K562 (cell line): Measurements from ENCODE around the gene GNAL. TPM values are rescaled to one million over a fixed set of nuclear protein-coding genes. Genes with fewer than 3 reads are reported as not detected.

Source experiments
- ATAC-seq: fragments of 200-7000 bp; cut with Tn5 transposase; 3 replicates; pipeline ENCODE4 v1.9.1; 2020; ENCODE audit warnings: moderate library complexity
- BruUV-seq: library from RNA; stranded (reverse); fragments of 400-500 nt; replicated peaks from 2 replicates; lab custom pipeline; 2021; lab: Mats Ljungman, UMichigan
- CTCF ChIA-PET: fragments of 300-600 bp; formaldehyde crosslinking; extraction: SDS; loops from one replicate; lab custom pipeline; 2021; ENCODE audit warnings: low intra/inter-chr PET ratio; lab: Yijun Ruan, JAX
- POLR2A ChIA-PET: fragments of 300-600, 350-650 bp; sonication (Branson Sonifier 250); formaldehyde crosslinking; extraction: SDS; loops from one replicate; lab custom pipeline; 2021; ENCODE audit warnings: antibody characterized with exemption, inconsistent platforms; lab: Yijun Ruan, JAX
- DNase-seq, 4 experiments: peaks; one replicate each; pipeline versions ENCODE4 v3.0.0 to v3.0.0-alpha.2; 2011 to 2018; ENCODE audit warnings: low spot score in 3 of 4, mixed read lengths in 3 of 4; ENCODE audit errors: extremely low read depth in 1 of 4
- FAIRE-seq: peaks from 2 replicates; lab custom pipeline; 2011; peaks lifted over from hg19 to GRCh38; lab: Jason Lieb, UNC
- H2AFZ ChIP-seq: 2 replicates; pipeline ENCODE4 v1.6.0; 2011; ENCODE audit warnings: low read depth, low read length, control low read depth, inconsistent platforms
- H3K27ac ChIP-seq: fragments of 200-600 bp; 3 replicates; pipeline ENCODE4 v1.8.0; 2011; ENCODE audit warnings: low read depth, mild to moderate bottlenecking, control low read depth, inconsistent platforms, low read length, moderate library complexity, mixed read lengths; ENCODE audit errors: extremely low read depth
- H3K27me3 ChIP-seq, 2 experiments: fragments of 300-600 bp in 1 of 2; 2 replicates in 1 of 2; 3 replicates in 1 of 2; pipeline versions ENCODE4 v1.6.0 to v1.8.0; 2011; ENCODE audit warnings: inconsistent platforms in 2 of 2, low read length in 2 of 2, mild to moderate bottlenecking in 1 of 2, mixed read lengths in 1 of 2, moderate library complexity in 1 of 2; ENCODE audit not compliant: control insufficient read depth in 2 of 2, insufficient read depth in 2 of 2
- H3K36me3 ChIP-seq: fragments of 300-600 bp; 3 replicates; pipeline ENCODE4 v1.8.0; 2011; ENCODE audit warnings: mild to moderate bottlenecking, low read length, inconsistent platforms; ENCODE audit not compliant: control insufficient read depth, insufficient read depth
- H3K4me1 ChIP-seq, 2 experiments: fragments of 200-600 bp in 1 of 2; replicated peaks in 1 of 2; 2 replicates in 1 of 2; 3 replicates in 1 of 2; pipeline versions ENCODE4 v1.5.1 to v1.8.0; 2011; ENCODE audit warnings: inconsistent platforms in 2 of 2, low read length in 2 of 2, mild to moderate bottlenecking in 1 of 2, mixed read lengths in 1 of 2, moderate library complexity in 1 of 2; ENCODE audit not compliant: control insufficient read depth in 2 of 2, insufficient read depth in 2 of 2
- H3K4me2 ChIP-seq: 2 replicates; pipeline ENCODE4 v1.6.1; 2011; ENCODE audit warnings: low read length, control low read depth, inconsistent platforms, mixed read lengths; ENCODE audit not compliant: insufficient read depth
- H3K4me3 ChIP-seq: fragments of 200-600 bp; sonication (generic), shearing (Covaris generic); 2 replicates; pipeline ENCODE4 v1.5.1; 2016; ENCODE audit warnings: control low read depth, inconsistent platforms
- H3K79me2 ChIP-seq: fragments of 200-600 bp; 3 replicates; pipeline ENCODE4 v1.8.0; 2011; ENCODE audit warnings: low read length, inconsistent platforms; ENCODE audit not compliant: control insufficient read depth, insufficient read depth
- H3K9ac ChIP-seq, 2 experiments: 2 replicates each; pipeline versions ENCODE4 v1.6.0 to v1.6.1; 2011; ENCODE audit warnings: low read depth in 2 of 2, low read length in 2 of 2, control low read depth in 1 of 2, inconsistent platforms in 1 of 2, mild to moderate bottlenecking in 1 of 2, mixed read lengths in 1 of 2; ENCODE audit not compliant: insufficient read depth in 1 of 2
- H3K9me1 ChIP-seq: one replicate; pipeline ENCODE4 v1.6.0; 2011; ENCODE audit warnings: inconsistent platforms, mild to moderate bottlenecking, low read length, moderate library complexity; ENCODE audit not compliant: control insufficient read depth, insufficient read depth
- H3K9me3 ChIP-seq: replicated peaks from 2 replicates; pipeline ENCODE4 v1.5.1; 2011; ENCODE audit warnings: low read depth, low read length, inconsistent platforms; ENCODE audit not compliant: control insufficient read depth, insufficient read depth
- H4K20me1 ChIP-seq: replicated peaks from 2 replicates; pipeline ENCODE4 v1.6.1; 2011; ENCODE audit warnings: low read length, inconsistent platforms, mixed read lengths; ENCODE audit not compliant: control insufficient read depth, insufficient read depth
- ATF4 ChIP-seq: fragments of 450-650 bp; formaldehyde crosslinking; IDR thresholded peaks from 2 replicates; pipeline ENCODE4 v1.4.0; 2022; ENCODE audit warnings: mild to moderate bottlenecking, moderate library complexity
- BMI1 ChIP-seq: fragments of 150-350 bp; IDR thresholded peaks from 2 replicates; pipeline ENCODE4 v1.6.1; 2014; ENCODE audit warnings: low read length
- BRD4 ChIP-seq: fragments of 200-600 bp; sonication (generic); IDR thresholded peaks from 2 replicates; pipeline ENCODE4 v1.6.1; 2017; ENCODE audit warnings: inconsistent platforms
- DIDO1 ChIP-seq: fragments of 450-650 bp; IDR thresholded peaks from 2 replicates; pipeline ENCODE4 v1.6.1; 2016; ENCODE audit warnings: low read depth, missing biosample characterization, missing genetic modification characterization
- EP400 ChIP-seq: fragments of 450-650 bp; IDR thresholded peaks from 2 replicates; pipeline ENCODE4 v1.6.1; 2017; ENCODE audit warnings: antibody characterized with exemption, mild to moderate bottlenecking, moderate library complexity
- ETV6 ChIP-seq, 3 experiments: fragments of 150-350 bp in 1 of 3; sonication (generic) in 1 of 3; formaldehyde crosslinking in 1 of 3; IDR thresholded peaks; 2 replicates each; pipeline versions ENCODE4 v1.6.1 to v1.8.0; 2014 to 2022; ENCODE audit warnings: borderline replicate concordance in 2 of 3, low read depth in 2 of 3, antibody characterized with exemption in 1 of 3, low read length in 1 of 3, mild to moderate bottlenecking in 1 of 3, missing genetic modification reagents in 1 of 3
- EWSR1 ChIP-seq: fragments of 450-650 bp; IDR thresholded peaks from 2 replicates; pipeline ENCODE4 v1.6.1; 2018; ENCODE audit warnings: borderline replicate concordance, mild to moderate bottlenecking, low read depth, moderate library complexity; ENCODE audit not compliant: partially characterized antibody
- FOXK2 ChIP-seq, 2 experiments: fragments of 450-650 bp; IDR thresholded peaks in 1 of 2; conservative IDR thresholded peaks in 1 of 2; 2 replicates each; pipeline ENCODE4 v1.6.1; 2016; ENCODE audit warnings: low read depth in 2 of 2, mild to moderate bottlenecking in 1 of 2
- HCFC1 ChIP-seq: IDR thresholded peaks from 2 replicates; pipeline ENCODE4 v1.6.1; 2012; ENCODE audit warnings: low read depth, low read length, improper control_type of control experiment
- HDAC3 ChIP-seq: fragments of 450-650 bp; IDR thresholded peaks from 2 replicates; pipeline ENCODE4 v1.6.1; 2018; ENCODE audit warnings: borderline replicate concordance, mild to moderate bottlenecking, moderate library complexity; ENCODE audit not compliant: partially characterized antibody
- NCOA4 ChIP-seq: fragments of 450-650 bp; IDR thresholded peaks from 2 replicates; pipeline ENCODE4 v1.6.1; 2018; ENCODE audit warnings: mild to moderate bottlenecking; ENCODE audit not compliant: partially characterized antibody
- OTX1 ChIP-seq: fragments of 450-650 bp; formaldehyde crosslinking; IDR thresholded peaks from 2 replicates; pipeline ENCODE4 v1.4.0; 2022; ENCODE audit warnings: mild to moderate bottlenecking
- RBM17 ChIP-seq: fragments of 200-400 bp; formaldehyde crosslinking; IDR thresholded peaks from 2 replicates; pipeline ENCODE4 v1.6.1; 2017; ENCODE audit warnings: low read depth, mild to moderate bottlenecking, low read length, borderline replicate concordance
- TBL1XR1 ChIP-seq, 2 experiments: IDR thresholded peaks; 2 replicates each; pipeline ENCODE4 v1.6.1; 2012; ENCODE audit warnings: improper control_type of control experiment in 2 of 2, low read length in 2 of 2, mild to moderate bottlenecking in 1 of 2
- ZKSCAN8 ChIP-seq: fragments of 200-800 bp; sonication (Bioruptor generic); IDR thresholded peaks from 2 replicates; pipeline ENCODE4 v1.6.1; 2016; ENCODE audit warnings: missing genetic modification characterization, missing compliant biosample characterization
- ZNF511 ChIP-seq: sonication (generic); formaldehyde crosslinking; IDR thresholded peaks from 2 replicates; pipeline ENCODE4 v1.8.0; 2022; ENCODE audit warnings: mild to moderate bottlenecking, missing genetic modification reagents
- ZNF699 ChIP-seq: fragments of 250-450 bp; sonication (Bioruptor Pico); IDR thresholded peaks from 2 replicates; pipeline ENCODE4 v1.8.0; 2021; ENCODE audit warnings: mild to moderate bottlenecking, moderate library complexity; ENCODE audit not compliant: insufficient replicate concordance
- ZNF830 ChIP-seq: fragments of 250-450 bp; sonication (Bioruptor Pico); IDR thresholded peaks from 2 replicates; pipeline ENCODE4 v1.5.0; 2021; ENCODE audit warnings: mild to moderate bottlenecking
- WGBS: fragments of 100-300 bp; shearing (Covaris generic); methylation state at CpG from one replicate; pipeline ENCODE4 v1.1.6; 2016; ENCODE audit warnings: low coverage, mixed read lengths; ENCODE audit not compliant: insufficient coverage; ENCODE audit errors: missing lambda C conversion rate; 5-methylcytosine and 5-hydroxymethylcytosine counted together
- in situ Hi-C: fragments of 300-500 bp; cut with MboI; formaldehyde crosslinking; loops from 4 replicates; pipeline ENCODE4 v1.15.0; 2018; ENCODE audit warnings: inconsistent platforms, mixed read lengths
- intact Hi-C: fragments of 100-400 bp; cut with micrococcal nuclease; formaldehyde crosslinking; loops from 2 replicates; pipeline ENCODE4 v1.14.2; 2022
- polyA plus RNA-seq, 8 experiments: library from polyadenylated mRNA; depleted of rRNA in 4 of 8; stranded (reverse) in 5 of 8; unstranded in 3 of 8; fragments of >200 nt; fragmentation: Nextera tagmentation in 2 of 8; fragmentation: Illumina TruSeq in 1 of 8; extraction: Ambion mirVana in 2 of 8; extraction: Trizol in 1 of 8; gene quantifications; 2 replicates each; pipeline versions ENCODE4 v1.2.1 to v1.2.3, GENCODE V29; 2011 to 2014; ENCODE audit warnings: inconsistent platforms in 1 of 8, missing spikeins in 1 of 8
- total RNA-seq, 7 experiments: library from RNA; depleted of rRNA in 6 of 7; stranded (reverse); fragments of >200 nt in 6 of 7; fragmentation: Illumina TruSeq in 2 of 7; extraction: Trizol in 2 of 7; gene quantifications; 2 replicates each; pipeline versions ENCODE4 v1.2.1 to v1.2.3, GENCODE V29; 2011 to 2021; ENCODE audit warnings: low replicate concordance in 1 of 7
- TF ChIP-seq, protein P1 (sequence below): sonication (generic); formaldehyde crosslinking; IDR thresholded peaks from 2 replicates; pipeline ENCODE4 v1.8.1; 2023; ENCODE audit warnings: mild to moderate bottlenecking, missing genetic modification reagents
- TF ChIP-seq, protein P2 (sequence below): fragments of 250-450 bp; sonication (Bioruptor Pico); IDR thresholded peaks from 2 replicates; pipeline ENCODE4 v1.4.0; 2020; ENCODE audit warnings: mild to moderate bottlenecking

The GNAL gene
- total and polyA plus RNA-seq, 9 of the 15 experiments (the other 6 are each of a cell fraction or from before 2014, with no cell fraction given), result under 0.01 to 0.10 (median 0.01) TPM; not detected in 5

DNA sequence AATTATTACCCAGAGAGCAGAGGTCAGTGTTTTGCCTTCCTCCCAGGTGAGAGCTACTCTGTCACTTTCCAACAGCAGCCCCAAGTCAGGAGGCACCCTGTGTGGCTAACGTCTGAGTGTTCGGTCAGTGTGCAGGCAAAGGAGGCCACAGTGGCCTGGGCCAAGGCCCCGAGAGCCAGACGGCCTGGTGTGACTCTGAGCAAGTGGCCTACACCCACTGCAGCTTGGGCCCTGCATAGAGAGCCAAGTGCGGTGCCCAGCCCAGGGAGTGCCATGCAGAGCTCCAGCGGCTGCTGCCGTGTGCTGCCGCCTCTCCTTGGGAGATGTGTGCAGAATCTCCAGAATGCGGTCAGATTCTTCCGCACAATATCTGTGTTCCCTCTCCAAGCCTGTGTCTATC lies 70.4 kb downstream of the GNAL start:
- Histone ChIP-seq H3K36me3 (no peaks in the 10 kb centered on the region), H3K9me3 (no peaks in the 10 kb centered on the region), H2AFZ (no peak overlapping the region)
- no peak for DNase-seq
- TF ChIP-seq NCOA4, result no peak
- no peak for TF ChIP-seq ETV6 (IDR thresholded peaks at IDR 0.05; ENCODE audit: borderline replicate concordance in 1 of 2, low read depth in 2 of 2, low read length in 1 of 2)
- TF ChIP-seq ETV6 (CRISPR knock-in tag; IDR thresholded peaks at IDR 0.05; ENCODE audit: borderline replicate concordance), result no peak
- TF ChIP-seq OTX1 (CRISPR knock-in tag), result no peak
- TF ChIP-seq HCFC1, result no peak
- TF ChIP-seq BMI1, result no peak
- no peak for TF ChIP-seq DIDO1 (tag)
- TF ChIP-seq ATF4 (CRISPR knock-in tag), result no peak
- TF ChIP-seq EWSR1, result no peak
- TF ChIP-seq HDAC3, result no peak
- no peak for TF ChIP-seq BRD4
- TF ChIP-seq ZNF830, result no peak
- no peak for TF ChIP-seq RBM17
- no peak for TF ChIP-seq FOXK2 (conservative IDR thresholded peaks at IDR 0.05 in 1 of 2, IDR thresholded peaks at IDR 0.05 in 1 of 2; ENCODE audit: low read depth in 2 of 2)
- no peak for TF ChIP-seq ZNF699
- TF ChIP-seq EP400, result no peak
- TF ChIP-seq ZNF511 (CRISPR knock-in tag), result no peak
- no peak for TF ChIP-seq ZKSCAN8 (CRISPR knock-in tag)
- TF ChIP-seq, protein P1, sequence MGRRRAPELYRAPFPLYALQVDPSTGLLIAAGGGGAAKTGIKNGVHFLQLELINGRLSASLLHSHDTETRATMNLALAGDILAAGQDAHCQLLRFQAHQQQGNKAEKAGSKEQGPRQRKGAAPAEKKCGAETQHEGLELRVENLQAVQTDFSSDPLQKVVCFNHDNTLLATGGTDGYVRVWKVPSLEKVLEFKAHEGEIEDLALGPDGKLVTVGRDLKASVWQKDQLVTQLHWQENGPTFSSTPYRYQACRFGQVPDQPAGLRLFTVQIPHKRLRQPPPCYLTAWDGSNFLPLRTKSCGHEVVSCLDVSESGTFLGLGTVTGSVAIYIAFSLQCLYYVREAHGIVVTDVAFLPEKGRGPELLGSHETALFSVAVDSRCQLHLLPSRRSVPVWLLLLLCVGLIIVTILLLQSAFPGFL (CRISPR knock-in tag), result no peak
- no peak for TF ChIP-seq TBL1XR1 (IDR thresholded peaks at IDR 0.05; ENCODE audit: low read length in 2 of 2)
- TF ChIP-seq, protein P2, sequence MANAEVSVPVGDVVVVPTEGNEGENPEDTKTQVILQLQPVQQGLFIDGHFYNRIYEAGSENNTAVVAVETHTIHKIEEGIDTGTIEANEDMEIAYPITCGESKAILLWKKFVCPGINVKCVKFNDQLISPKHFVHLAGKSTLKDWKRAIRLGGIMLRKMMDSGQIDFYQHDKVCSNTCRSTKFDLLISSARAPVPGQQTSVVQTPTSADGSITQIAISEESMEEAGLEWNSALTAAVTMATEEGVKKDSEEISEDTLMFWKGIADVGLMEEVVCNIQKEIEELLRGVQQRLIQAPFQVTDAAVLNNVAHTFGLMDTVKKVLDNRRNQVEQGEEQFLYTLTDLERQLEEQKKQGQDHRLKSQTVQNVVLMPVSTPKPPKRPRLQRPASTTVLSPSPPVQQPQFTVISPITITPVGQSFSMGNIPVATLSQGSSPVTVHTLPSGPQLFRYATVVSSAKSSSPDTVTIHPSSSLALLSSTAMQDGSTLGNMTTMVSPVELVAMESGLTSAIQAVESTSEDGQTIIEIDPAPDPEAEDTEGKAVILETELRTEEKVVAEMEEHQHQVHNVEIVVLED, result no peak
- TF ChIP-seq, all 486 proteins: peak for 0
- Histone ChIP-seq H3K79me2 (no peaks in the 10 kb centered on the region), H3K4me1 (peaks cover 2 to 9% of the 10 kb centered on the region in 2 experiments; a peak in 4 of 5 replicates), H4K20me1 (peaks cover 3% of the 10 kb centered on the region; the same call in 1 of the 2 replicates), H3K27me3 (peaks cover 10 to 27% of the 10 kb centered on the region in 2 experiments; a peak in 4 of 5 replicates), H3K4me2 (no peak overlapping the region), H3K9me1 (no peaks in the 10 kb centered on the region), H3K4me3 (no peak overlapping the region), H3K9ac (no peak overlapping the region), H3K27ac (no peak overlapping the region)
- FAIRE-seq, result no peak
- BruUV-seq, result no TSS peak
- POLR2A ChIA-PET, result no interaction called here
- in situ Hi-C loops, result no loop called here
- ATAC-seq, result no peak
- intact Hi-C loops, result no loop called here
- CTCF ChIA-PET, result no interaction called here
- 37% methylated on average over 10 of the region's 10 CpGs for WGBS
